ENCODE data around the gene RIC3.

The RIC3 gene

DNA sequence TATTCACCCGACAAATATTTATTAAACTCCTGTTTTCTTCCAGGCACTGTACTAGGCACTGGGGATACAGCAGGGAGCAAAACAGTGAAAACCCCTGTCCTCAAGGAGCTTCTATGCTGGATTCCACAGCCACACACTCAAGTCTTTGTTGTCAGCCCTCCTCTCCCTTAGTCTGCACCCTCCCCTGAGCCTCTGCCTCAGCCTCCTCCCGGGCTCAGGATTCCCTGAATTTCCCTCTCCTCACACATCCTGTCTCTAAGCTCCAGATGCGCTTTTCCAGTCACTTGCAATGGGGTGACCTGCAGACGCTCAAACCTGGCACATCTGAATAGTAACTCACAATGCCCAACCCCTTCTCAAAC, 101.3 kb downstream of the RIC3 start:
- no peak for ATAC-seq (replicated peaks)
- Mint-ChIP-seq H3K27ac (no peak overlapping the region), H3K36me3 (no peaks in the 10 kb centered on the region), H3K9me3 (no peaks in the 10 kb centered on the region), H3K4me1 (no peaks in the 10 kb centered on the region), H3K27me3 (peaks cover 20 to 31% of the 10 kb centered on the region in 2 donors), H3K4me3 (no peak overlapping the region)
- DNase-seq = no peak

DNA sequence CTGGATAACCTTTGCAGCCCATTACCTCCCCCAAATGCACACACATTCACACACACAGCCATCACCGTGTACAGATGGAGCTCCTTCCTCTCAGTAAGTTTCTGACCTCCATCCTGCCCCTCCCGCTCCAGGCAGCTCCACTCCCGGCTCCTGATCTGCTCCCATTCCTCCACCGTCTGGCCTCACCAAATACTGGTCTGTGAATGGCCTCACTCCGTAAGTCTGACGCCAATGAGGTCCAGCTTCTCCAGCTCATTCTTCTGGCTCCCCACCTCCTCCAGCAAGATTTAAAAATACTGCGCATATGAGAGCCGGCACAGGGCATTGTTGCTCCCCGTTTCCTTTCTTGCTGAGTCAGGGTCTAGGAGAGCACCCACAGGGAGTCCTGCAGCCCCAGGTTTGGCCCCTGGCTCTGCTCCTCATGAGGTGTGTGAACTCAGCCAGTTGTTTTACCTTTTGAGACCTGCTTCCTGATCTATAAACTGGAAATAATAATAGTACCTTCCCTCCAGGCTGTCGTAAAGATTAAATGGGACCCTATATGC, 101.8 kb downstream of the RIC3 start:
- Mint-ChIP-seq H3K27me3 (peaks cover 21 to 28% of the 10 kb centered on the region in 2 donors), H3K9me3 (no peaks in the 10 kb centered on the region), H3K4me1 (no peaks in the 10 kb centered on the region), H3K27ac (no peak overlapping the region), H3K36me3 (no peaks in the 10 kb centered on the region), H3K4me3 (no peak overlapping the region)
- ATAC-seq (replicated peaks) (no peak), DNase-seq (no peak)

DNA sequence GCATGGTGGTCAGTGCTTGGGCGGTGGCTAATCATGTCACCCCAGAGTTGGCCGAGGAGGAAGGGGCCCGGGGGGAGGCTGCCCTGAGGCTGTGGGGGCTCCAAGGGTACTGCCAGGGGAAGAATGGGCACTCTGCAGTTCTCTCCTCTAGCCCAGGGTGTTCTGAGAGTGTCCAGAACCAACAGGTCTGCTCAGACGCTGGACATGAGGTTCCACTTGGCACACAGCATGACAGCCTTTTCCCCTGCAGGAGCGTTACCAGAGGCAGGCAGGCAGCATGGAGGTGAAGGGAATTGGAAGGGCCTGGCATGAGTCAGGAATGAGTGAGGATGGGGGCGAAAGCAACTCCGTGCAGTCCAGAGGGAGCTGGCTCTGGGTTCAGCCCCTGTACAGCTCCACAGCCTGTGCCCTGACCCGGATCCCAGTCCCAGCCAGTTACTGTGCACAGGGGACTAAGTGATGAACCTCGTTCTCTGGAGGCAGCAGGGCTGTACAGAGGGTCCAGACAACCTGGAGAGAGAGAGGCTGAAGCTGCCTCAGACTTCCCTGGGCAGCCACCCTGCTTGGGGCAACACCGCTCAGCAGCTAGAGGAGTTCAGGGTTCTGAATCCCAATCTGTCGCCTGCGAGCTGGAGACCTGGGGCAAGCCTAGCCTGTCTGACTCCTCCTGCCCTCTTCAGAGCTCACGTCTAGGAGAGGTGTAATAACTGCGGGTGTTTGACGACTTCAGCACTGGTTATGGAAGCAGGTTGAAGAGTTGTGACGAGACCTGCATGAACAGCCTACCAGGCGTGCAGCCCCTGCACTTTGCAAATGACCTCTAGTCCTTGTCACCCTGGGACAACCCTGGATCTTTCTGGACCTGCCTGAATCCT, 102.6 kb downstream of the RIC3 start:
- ATAC-seq (replicated peaks) = no peak
- no peak for DNase-seq
- Mint-ChIP-seq H3K4me1 (no peaks in the 10 kb centered on the region), H3K27ac (no peak overlapping the region), H3K4me3 (no peak overlapping the region), H3K9me3 (no peaks in the 10 kb centered on the region), H3K36me3 (no peaks in the 10 kb centered on the region), H3K27me3 (peaks cover 18 to 25% of the 10 kb centered on the region in 2 donors)

DNA sequence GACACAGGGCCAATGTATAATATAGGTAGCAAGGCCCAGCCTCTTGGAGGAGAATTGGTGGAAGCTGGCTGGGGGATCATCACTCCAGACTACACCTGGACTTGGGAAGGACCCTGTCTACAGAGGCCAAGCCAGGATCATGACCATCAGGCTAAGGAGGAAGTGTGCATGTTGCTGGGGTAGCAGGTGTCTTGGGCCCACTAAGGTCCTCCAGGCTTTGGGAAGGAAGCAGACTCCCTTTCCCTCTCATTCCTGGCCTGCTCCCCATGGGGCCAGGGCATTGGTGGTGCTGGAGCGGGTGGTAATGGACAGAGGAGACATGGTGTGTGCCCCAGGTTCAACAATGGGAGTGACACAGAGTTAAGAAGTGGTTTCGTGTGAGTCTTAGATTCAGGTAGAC, 103.8 kb downstream of the RIC3 start:
- no peak overlapping the region for H3K4me3 Mint-ChIP-seq
- no peak for ATAC-seq (replicated peaks)
- no peaks in the 10 kb centered on the region for H3K36me3 Mint-ChIP-seq
- DNase-seq = no peak
- H3K27ac Mint-ChIP-seq = no peak overlapping the region
- peaks cover 17 to 24% of the 10 kb centered on the region in 2 donors for H3K27me3 Mint-ChIP-seq
- H3K9me3 Mint-ChIP-seq = no peaks in the 10 kb centered on the region
- H3K4me1 Mint-ChIP-seq = no peaks in the 10 kb centered on the region

DNA sequence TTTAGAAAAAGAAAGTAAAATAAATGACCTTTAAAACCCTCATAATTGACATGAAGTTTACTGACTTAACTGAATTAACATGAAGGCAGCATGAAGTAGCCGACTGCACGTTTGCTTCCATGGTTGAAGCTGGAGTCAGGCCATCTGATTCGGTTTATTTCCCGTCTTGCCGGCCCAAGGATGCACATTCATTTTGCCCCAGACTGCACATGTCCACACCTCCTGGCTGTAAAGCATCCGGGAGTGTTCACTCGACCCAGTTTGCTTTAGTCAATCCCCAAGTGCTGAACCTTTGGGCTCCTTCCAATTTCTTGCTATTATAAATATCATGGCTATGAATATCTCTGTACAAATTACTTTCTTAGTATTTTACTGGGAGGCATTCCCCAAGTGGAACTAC, 105.5 kb downstream of the RIC3 start:
- H3K9me3 Mint-ChIP-seq = no peaks in the 10 kb centered on the region
- no peak overlapping the region for H3K27ac Mint-ChIP-seq
- H3K27me3 Mint-ChIP-seq = peaks cover 12 to 19% of the 10 kb centered on the region in 2 donors
- no peaks in the 10 kb centered on the region for H3K4me1 Mint-ChIP-seq
- no peaks in the 10 kb centered on the region for H3K36me3 Mint-ChIP-seq
- ATAC-seq (replicated peaks) = no peak
- H3K4me3 Mint-ChIP-seq = no peak overlapping the region
- DNase-seq = no peak

DNA sequence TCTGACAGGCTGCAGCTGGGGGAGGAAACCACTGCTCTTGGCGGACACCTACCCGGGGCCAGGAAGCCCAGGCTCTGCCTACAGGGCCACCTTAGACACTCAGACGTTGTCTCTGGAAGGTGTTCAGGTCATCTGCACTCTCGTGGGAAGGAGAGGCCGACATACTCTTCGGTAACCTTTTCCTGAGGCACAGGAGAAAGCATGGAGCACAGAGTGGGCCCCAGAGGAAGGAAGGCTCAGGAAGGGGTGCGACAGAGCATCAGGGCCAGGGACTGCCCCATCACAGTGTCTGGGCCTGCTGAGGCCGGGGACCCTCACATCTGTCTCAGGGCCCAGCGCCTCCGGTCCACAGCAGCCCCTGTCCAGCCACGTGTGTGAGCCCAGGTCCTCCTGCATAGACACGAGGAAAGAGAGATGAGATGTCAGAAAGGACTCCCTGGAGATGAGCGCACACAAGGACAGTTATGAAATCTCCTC, 106.0 kb downstream of the RIC3 start:
- no peaks in the 10 kb centered on the region for H3K36me3 Mint-ChIP-seq
- no peaks in the 10 kb centered on the region for H3K9me3 Mint-ChIP-seq
- DNase-seq (no peak), ATAC-seq (replicated peaks) (no peak)
- no peak overlapping the region for H3K27ac Mint-ChIP-seq
- H3K27me3 Mint-ChIP-seq = peaks cover 8 to 15% of the 10 kb centered on the region in 2 donors
- H3K4me1 Mint-ChIP-seq = no peaks in the 10 kb centered on the region
- H3K4me3 Mint-ChIP-seq = no peak overlapping the region

DNA sequence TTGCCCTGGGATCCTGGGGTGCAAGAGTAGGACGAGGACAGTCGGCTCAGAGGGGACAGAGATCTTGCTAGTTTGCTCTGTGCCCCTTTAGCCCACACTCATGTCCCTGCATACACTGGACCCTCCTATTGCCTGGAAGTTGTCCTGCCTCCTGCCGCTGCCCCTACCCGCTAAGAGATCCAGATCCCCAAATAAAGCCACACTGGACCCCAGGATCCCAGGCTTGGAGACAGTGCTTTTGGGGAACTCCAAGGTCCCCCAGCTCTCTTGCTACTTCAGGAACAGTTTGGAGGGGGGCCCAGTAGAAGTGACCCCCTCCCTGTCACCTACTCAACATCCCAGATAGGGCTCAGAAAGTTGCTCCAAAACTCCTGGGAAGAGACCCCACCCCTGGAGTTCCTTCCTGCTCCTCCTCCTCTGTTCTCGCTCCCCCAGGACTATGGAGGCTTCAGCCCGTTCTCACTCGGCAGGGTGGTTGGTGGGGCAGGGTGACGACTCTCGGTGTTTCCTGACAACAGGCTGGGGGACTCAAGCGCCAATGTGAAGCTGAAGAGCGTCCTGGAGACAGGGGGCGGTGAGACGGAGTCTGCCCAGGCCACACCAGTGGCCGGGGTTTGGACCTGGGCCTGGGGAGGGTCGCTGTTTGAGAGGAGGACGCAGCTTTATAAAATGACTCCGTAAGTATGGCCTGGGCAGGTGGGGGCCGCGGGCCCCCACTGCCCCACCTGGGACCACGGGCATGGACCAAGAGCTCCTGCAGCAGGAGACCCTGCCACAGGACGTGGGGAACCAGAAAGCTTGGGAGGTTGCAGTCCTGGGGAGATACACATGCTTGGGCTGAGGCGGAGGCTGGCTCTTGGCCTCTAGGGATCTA, 107.0 kb downstream of the RIC3 start:
- DNase-seq (no peak), ATAC-seq (replicated peaks) (no peak)
- H3K4me1 Mint-ChIP-seq = no peaks in the 10 kb centered on the region
- no peak overlapping the region for H3K4me3 Mint-ChIP-seq
- no peak overlapping the region for H3K27ac Mint-ChIP-seq
- H3K9me3 Mint-ChIP-seq = no peaks in the 10 kb centered on the region
- H3K27me3 Mint-ChIP-seq = peaks cover 5 to 7% of the 10 kb centered on the region in 2 donors
- H3K36me3 Mint-ChIP-seq = no peaks in the 10 kb centered on the region

DNA sequence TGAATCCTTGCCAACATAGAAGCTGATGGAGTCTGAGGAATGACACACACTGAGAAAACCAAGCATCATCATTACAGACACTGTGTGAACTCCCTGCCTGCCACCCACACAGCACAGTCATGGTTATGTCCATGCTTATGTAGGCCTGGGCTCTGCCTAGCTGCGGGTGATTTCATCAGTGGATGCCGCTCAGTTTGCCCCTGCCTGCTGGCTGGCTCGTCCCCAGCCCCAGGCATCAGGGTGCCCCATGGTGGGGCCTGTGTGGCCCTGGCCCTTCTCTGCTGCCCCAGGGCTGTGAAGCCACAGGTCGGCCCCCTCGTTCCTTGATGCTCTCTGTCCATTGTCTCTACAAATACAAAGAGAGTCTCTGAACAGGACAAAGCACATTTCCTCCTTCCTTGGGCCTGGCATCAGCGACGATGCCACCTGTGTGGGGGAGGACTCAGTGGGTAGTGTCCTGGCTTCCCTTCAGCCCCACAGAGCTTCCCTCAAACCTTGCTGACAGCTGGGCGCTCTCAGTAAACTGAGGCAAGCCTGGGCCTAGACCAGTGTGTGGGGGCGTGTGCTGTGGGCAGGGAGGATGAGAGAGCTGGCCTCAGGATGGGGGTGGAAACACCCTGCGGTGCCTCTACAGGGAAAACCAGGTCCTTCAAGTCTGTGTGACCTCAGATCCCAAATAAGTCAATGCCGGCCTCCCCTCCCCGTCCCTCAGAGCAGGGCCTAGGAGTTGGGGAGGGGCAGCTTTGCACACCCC, 107.8 kb downstream of the RIC3 start:
- Mint-ChIP-seq H3K27me3 (peaks cover 6 to 13% of the 10 kb centered on the region in 2 donors), H3K4me3 (no peak overlapping the region), H3K9me3 (no peaks in the 10 kb centered on the region), H3K4me1 (no peaks in the 10 kb centered on the region), H3K36me3 (no peaks in the 10 kb centered on the region), H3K27ac (no peak overlapping the region)
- no peak for DNase-seq
- peak in 1 of 2 donors; percentile 20 for ATAC-seq (replicated peaks)

DNA sequence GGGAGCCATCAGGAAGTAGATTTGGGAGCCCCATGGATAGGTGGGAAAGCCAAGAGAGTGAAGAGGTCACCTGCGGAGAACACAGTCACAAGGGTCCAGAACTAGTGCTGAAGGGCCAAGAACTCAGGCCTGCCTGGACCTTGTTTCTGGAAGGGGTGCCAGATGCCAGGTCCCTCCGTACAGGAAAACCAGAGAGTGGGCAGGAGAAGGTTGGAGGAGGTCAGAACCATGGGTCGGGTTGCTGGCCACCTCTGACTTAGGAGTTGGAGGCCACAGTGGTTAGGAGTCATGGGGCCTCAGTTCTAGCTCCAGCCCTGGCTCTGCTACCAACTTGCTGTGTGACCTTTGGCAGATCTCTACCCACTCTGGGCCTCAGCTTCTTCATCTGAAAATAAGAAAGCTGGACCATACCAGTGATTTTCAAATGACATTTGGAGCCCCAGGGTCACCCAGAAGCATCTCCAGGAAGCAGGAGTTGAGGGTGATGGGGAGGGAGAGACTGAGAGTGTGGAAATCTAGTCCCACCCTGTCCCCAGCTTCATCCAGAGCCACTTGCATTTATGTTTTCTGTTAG, 108.6 kb downstream of the RIC3 start:
- no peak for DNase-seq
- Mint-ChIP-seq H3K36me3 (no peaks in the 10 kb centered on the region), H3K4me1 (no peaks in the 10 kb centered on the region), H3K4me3 (no peak overlapping the region), H3K9me3 (no peaks in the 10 kb centered on the region), H3K27ac (no peak overlapping the region), H3K27me3 (peaks cover 6 to 13% of the 10 kb centered on the region in 2 donors)
- ATAC-seq (replicated peaks) = no peak

DNA sequence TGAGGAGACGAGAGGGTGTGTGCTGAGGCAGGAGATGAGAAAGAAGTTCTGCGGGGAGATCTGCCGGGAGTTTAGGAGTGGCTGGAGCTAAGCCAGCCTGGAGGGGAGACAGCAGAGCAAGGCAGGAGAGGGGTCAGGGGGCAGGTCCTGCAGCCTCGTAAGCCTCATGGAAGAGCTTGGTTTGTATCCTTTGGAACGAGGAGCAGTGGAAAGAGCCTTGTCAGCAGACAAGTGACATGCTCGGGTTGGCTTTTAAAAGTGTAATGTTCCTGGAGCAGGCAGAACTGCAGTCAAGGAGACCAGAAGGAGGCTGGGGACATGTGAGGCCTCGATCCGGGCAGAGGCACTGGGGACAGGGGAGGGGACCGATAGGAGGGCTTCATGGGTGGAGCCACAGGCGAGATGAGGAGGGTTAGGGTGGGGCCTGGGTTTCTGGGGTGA, 109.2 kb downstream of the RIC3 start:
- ATAC-seq (replicated peaks) (no peak), DNase-seq (no peak)
- Mint-ChIP-seq H3K4me1 (no peaks in the 10 kb centered on the region), H3K9me3 (no peaks in the 10 kb centered on the region), H3K36me3 (no peaks in the 10 kb centered on the region), H3K27ac (no peak overlapping the region), H3K4me3 (no peak overlapping the region), H3K27me3 (peaks cover 11 to 17% of the 10 kb centered on the region in 2 donors)

DNA sequence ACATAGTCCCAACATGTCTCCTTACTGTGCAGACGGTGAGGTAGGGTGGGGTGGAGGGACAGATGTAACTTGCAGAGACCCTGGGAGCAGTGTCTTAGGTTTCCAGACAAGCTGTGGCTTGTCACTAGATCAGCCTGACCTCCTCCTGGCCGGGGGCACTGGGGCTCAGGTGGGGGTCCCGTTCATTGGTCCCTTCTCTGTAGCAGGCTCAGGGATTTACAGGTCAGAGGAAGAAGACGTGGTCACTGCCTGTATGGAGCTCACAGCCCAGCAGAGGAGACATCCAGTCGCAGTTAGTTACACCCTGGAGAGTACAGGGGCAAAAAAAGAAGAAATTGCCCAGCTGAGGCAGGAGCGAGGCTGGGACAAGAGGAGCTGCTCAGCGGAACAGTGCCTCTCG, 109.8 kb downstream of the RIC3 start:
- Mint-ChIP-seq H3K27me3 (peaks cover 11 to 17% of the 10 kb centered on the region in 2 donors), H3K4me3 (no peak overlapping the region), H3K4me1 (no peaks in the 10 kb centered on the region), H3K9me3 (no peaks in the 10 kb centered on the region), H3K27ac (no peak overlapping the region), H3K36me3 (no peaks in the 10 kb centered on the region)
- DNase-seq (no peak), ATAC-seq (replicated peaks) (no peak)

DNA sequence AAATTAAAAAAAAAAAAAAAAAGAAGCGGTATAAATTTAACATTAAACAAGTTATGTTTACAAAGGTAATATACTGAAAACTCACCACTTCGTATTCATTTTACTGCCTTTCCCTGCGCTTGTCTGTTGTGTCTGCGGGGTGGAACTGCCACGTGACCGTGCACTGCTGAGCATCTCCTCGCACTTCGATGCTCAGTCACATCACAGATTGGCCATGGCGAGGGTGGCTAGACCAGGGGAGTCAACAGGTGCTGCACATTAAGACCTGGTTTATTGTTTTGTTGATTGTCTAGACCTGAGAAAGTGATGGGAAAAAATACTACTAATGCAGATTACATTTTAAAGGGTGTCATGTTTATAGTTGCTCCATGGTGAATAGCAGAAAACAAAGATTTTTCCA, 110.6 kb downstream of the RIC3 start:
- no peak for DNase-seq
- H3K36me3 Mint-ChIP-seq = no peaks in the 10 kb centered on the region
- no peaks in the 10 kb centered on the region for H3K4me1 Mint-ChIP-seq
- H3K27me3 Mint-ChIP-seq = peaks cover 11 to 17% of the 10 kb centered on the region in 2 donors
- no peak for ATAC-seq (replicated peaks)
- H3K4me3 Mint-ChIP-seq = no peak overlapping the region
- no peaks in the 10 kb centered on the region for H3K9me3 Mint-ChIP-seq
- H3K27ac Mint-ChIP-seq = no peak overlapping the region

DNA sequence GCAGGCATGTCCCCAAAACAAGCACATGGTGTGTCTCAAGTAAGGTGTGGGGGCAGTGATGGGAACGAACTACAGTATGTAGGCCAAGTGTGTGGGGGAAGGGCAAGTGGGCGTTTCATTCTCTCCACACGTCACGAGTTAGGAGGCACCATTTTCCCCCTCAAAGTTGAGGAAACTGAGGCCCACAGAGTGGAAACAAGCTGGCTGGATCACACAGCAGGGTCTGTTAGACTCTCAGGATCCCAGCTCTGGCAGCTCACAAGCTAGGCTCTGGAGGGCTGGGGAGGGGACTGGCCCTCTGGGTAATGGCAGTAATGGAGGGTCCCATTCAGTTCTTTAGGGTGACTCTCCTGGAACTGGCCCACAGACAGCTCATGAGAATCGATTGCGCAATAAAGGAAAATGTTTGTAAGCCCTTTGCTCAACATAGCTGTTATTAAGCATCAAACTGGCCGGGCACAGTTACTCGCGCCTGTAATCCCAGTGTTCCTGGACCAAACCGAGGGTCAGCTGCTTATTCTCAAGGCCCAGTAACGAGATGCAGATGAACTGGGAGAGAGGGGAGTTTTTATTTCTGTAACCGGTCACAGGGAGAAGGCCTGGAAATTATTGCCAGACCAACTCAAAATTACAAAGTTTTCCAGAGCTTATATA, 111.9 kb downstream of the RIC3 start:
- H3K27ac Mint-ChIP-seq = no peak overlapping the region
- DNase-seq (no peak), ATAC-seq (replicated peaks) (no peak)
- H3K4me1 Mint-ChIP-seq = no peaks in the 10 kb centered on the region
- no peaks in the 10 kb centered on the region for H3K36me3 Mint-ChIP-seq
- H3K4me3 Mint-ChIP-seq = no peak overlapping the region
- peaks cover 10 to 15% of the 10 kb centered on the region in 2 donors for H3K27me3 Mint-ChIP-seq
- no peaks in the 10 kb centered on the region for H3K9me3 Mint-ChIP-seq
